HG02884 (cell line): ENCODE results near the gene PLCB1.
"Not testable (repeated sequence)": the region's sequence is repeated elsewhere in the genome, so short reads cannot be mapped to it uniquely, and the experiment has no call there.

Experiments used
- ATAC-seq: cut with Tn5 transposase; IDR thresholded peaks from one replicate; pipeline ENCODE4 v1.9.1; 2021; ENCODE audit warnings: mild to moderate bottlenecking, moderate library complexity; ENCODE audit not compliant: unreplicated experiment

Gene PLCB1

GRCh38 chr20:8853211-8853610 lies 721.1 kb downstream of the PLCB1 start:
- ATAC-seq, result not testable (repeated sequence)

GRCh38 chr20:8853805-8854338 lies 721.8 kb downstream of the PLCB1 start:
- peak; percentile 96 for ATAC-seq

GRCh38 chr20:8854571-8854970 lies 722.5 kb downstream of the PLCB1 start:
- ATAC-seq, result no peak

- no peak for ATAC-seq
Measured at GRCh38 chr20:8855315-8855714, 723.2 kb downstream of the PLCB1 start.

- no peak for ATAC-seq
Measured at GRCh38 chr20:8856668-8857067, 724.6 kb downstream of the PLCB1 start.

GRCh38 chr20:8858181-8858787 lies 726.2 kb downstream of the PLCB1 start:
- ATAC-seq, result no peak

GRCh38 chr20:8860011-8860495 lies 728.0 kb downstream of the PLCB1 start:
- no peak for ATAC-seq

- ATAC-seq, result no peak
Measured at GRCh38 chr20:8862092-8862491, 730.0 kb downstream of the PLCB1 start.

GRCh38 chr20:8865636-8866035 lies 733.6 kb downstream of the PLCB1 start:
- no peak for ATAC-seq

- ATAC-seq, result no peak
Measured at GRCh38 chr20:8867038-8867740, 735.1 kb downstream of the PLCB1 start.

GRCh38 chr20:8870652-8871051 lies 738.6 kb downstream of the PLCB1 start:
- no peak for ATAC-seq

- no peak for ATAC-seq
Measured at GRCh38 chr20:8874437-8874836, 742.4 kb downstream of the PLCB1 start.

- ATAC-seq, result no peak
Measured at GRCh38 chr20:8875586-8875985, 743.5 kb downstream of the PLCB1 start.

- ATAC-seq, result no peak
Measured at GRCh38 chr20:8876366-8876765, 744.3 kb downstream of the PLCB1 start.

GRCh38 chr20:8877294-8877693 lies 745.2 kb downstream of the PLCB1 start:
- no peak for ATAC-seq

- ATAC-seq, result no peak
Measured at GRCh38 chr20:8879669-8880068, 747.6 kb downstream of the PLCB1 start.

- no peak for ATAC-seq
Measured at GRCh38 chr20:8880085-8880853, 748.2 kb downstream of the PLCB1 start.

GRCh38 chr20:8891039-8891438 lies 759.0 kb downstream of the PLCB1 start:
- no peak for ATAC-seq

GRCh38 chr20:8895472-8895871 lies 763.4 kb downstream of the PLCB1 start:
- no peak for ATAC-seq

- no peak for ATAC-seq
Measured at GRCh38 chr20:8898823-8899222, 766.8 kb downstream of the PLCB1 start.

- ATAC-seq, result no peak
Measured at GRCh38 chr20:8901237-8902025, 769.4 kb downstream of the PLCB1 start.
